ENCODE measurements around the gene STH.

Gene STH

GRCh38 chr17:46028374-46028773 is 29.3 kb downstream of the STH start:
- Histone ChIP-seq H3K4me1 (ENCODE audit: control insufficient read depth, insufficient read depth, low read length) (no peaks in the 10 kb centered on the region), H3K27ac (ENCODE audit: low read depth, low read length) (no peak overlapping the region), H3K36me3 (ENCODE audit: control insufficient read depth, insufficient read depth, low read length) (peaks cover 40% of the 10 kb centered on the region), H3K27me3 (ENCODE audit: control insufficient read depth, insufficient read depth, low read length) (no peaks in the 10 kb centered on the region), H3K4me3 (ENCODE audit: low read length) (no peak overlapping the region), H3K9ac (ENCODE audit: low read length) (no peak overlapping the region)

- Histone ChIP-seq H3K4me1 (ENCODE audit: control insufficient read depth, insufficient read depth, low read length) (no peaks in the 10 kb centered on the region), H3K4me3 (ENCODE audit: low read length) (no peak overlapping the region), H3K36me3 (ENCODE audit: control insufficient read depth, insufficient read depth, low read length) (peaks cover 47% of the 10 kb centered on the region), H3K9ac (ENCODE audit: low read length) (no peak overlapping the region), H3K27ac (ENCODE audit: low read depth, low read length) (no peak overlapping the region), H3K27me3 (ENCODE audit: control insufficient read depth, insufficient read depth, low read length) (no peaks in the 10 kb centered on the region)
Observed at GRCh38 chr17:46028981-46029565, 30.0 kb downstream of the STH start.

GRCh38 chr17:46029627-46030026 is 30.6 kb downstream of the STH start:
- no peak overlapping the region for H3K27ac ChIP-seq (ENCODE audit: low read depth, low read length)
- peaks cover 47% of the 10 kb centered on the region for H3K36me3 ChIP-seq (ENCODE audit: control insufficient read depth, insufficient read depth, low read length)
- no peak overlapping the region for H3K4me3 ChIP-seq (ENCODE audit: low read length)
- H3K4me1 ChIP-seq (ENCODE audit: control insufficient read depth, insufficient read depth, low read length): no peaks in the 10 kb centered on the region
- H3K27me3 ChIP-seq (ENCODE audit: control insufficient read depth, insufficient read depth, low read length): no peaks in the 10 kb centered on the region
- H3K9ac ChIP-seq (ENCODE audit: low read length): no peak overlapping the region

DNA sequence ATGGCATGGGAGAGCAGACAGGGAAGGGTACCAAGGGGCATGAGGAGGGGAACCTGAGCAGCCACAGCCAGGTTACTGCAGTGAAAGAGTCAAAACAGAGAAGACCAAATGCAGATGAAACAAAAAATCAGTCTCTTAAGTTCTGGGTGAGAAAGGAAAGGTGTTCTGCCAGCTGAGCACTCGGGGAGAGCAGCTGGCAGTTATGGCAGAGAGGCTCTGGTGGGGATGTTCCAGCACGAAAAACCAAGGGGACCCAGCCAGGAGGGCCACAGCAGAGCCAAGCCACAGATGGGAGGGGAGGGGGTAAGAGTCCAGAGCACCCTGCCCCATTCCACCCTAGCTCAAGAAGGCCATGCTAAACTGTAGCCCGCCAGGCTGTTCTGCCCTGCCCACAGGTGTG is 31.7 kb downstream of the STH start:
- H3K27me3 ChIP-seq (ENCODE audit: control insufficient read depth, insufficient read depth, low read length): no peaks in the 10 kb centered on the region
- no peak overlapping the region for H3K9ac ChIP-seq (ENCODE audit: low read length)
- no peak overlapping the region for H3K27ac ChIP-seq (ENCODE audit: low read depth, low read length)
- peaks cover 47% of the 10 kb centered on the region for H3K36me3 ChIP-seq (ENCODE audit: control insufficient read depth, insufficient read depth, low read length)
- peaks cover 7% of the 10 kb centered on the region for H3K4me1 ChIP-seq (ENCODE audit: control insufficient read depth, insufficient read depth, low read length)
- no peak overlapping the region for H3K4me3 ChIP-seq (ENCODE audit: low read length)

GRCh38 chr17:46031440-46031839 is 32.4 kb downstream of the STH start:
- Histone ChIP-seq H3K4me1 (ENCODE audit: control insufficient read depth, insufficient read depth, low read length) (peaks cover 7% of the 10 kb centered on the region), H3K27ac (ENCODE audit: low read depth, low read length) (no peak overlapping the region), H3K9ac (ENCODE audit: low read length) (no peak overlapping the region), H3K36me3 (ENCODE audit: control insufficient read depth, insufficient read depth, low read length) (peaks cover 46% of the 10 kb centered on the region), H3K27me3 (ENCODE audit: control insufficient read depth, insufficient read depth, low read length) (no peaks in the 10 kb centered on the region), H3K4me3 (ENCODE audit: low read length) (no peak overlapping the region)

DNA sequence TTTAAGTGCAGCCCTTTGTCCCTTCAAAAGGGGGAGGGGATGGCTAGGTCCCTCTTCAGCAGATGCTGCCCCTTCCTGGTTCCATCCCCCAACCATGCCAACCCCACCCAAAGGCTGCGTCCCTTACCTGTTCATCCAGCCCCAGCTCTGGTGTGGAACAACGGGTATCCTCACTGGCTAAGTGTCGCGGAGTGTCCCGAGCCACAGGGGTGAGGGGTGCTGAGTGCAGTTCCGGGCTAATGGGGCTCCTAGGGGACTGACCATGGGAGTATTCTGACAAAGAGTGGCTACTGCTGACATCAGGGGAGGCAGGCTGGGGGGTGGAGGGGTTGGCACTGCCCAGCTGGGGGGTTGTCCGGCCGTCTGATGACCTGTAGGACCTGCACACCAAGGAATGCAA is 32.9 kb downstream of the STH start:
- H3K27me3 ChIP-seq (ENCODE audit: control insufficient read depth, insufficient read depth, low read length): no peaks in the 10 kb centered on the region
- no peak overlapping the region for H3K27ac ChIP-seq (ENCODE audit: low read depth, low read length)
- peaks cover 42% of the 10 kb centered on the region for H3K36me3 ChIP-seq (ENCODE audit: control insufficient read depth, insufficient read depth, low read length)
- no peak overlapping the region for H3K4me3 ChIP-seq (ENCODE audit: low read length)
- no peak overlapping the region for H3K9ac ChIP-seq (ENCODE audit: low read length)
- peaks cover 7% of the 10 kb centered on the region for H3K4me1 ChIP-seq (ENCODE audit: control insufficient read depth, insufficient read depth, low read length)

DNA sequence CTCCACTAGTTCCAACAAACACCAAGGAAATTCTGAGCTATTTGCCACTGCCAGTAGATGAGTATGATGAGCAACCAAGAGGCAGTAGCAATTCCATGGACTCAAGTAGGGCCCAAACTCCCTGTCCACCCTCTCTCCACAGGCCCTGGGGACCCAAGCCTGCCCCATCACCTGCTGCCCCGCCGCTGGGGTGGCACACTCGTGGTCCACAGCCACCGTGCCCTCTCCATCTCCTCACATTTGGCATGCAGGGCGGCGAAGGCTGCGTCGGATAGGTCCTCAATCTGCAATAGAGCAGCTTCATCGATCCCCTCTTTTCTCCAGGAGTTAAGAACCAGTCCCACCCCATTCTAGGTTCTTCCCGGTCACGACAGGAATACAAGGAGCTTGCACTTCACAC is 33.9 kb downstream of the STH start:
- no peaks in the 10 kb centered on the region for H3K27me3 ChIP-seq (ENCODE audit: control insufficient read depth, insufficient read depth, low read length)

DNA sequence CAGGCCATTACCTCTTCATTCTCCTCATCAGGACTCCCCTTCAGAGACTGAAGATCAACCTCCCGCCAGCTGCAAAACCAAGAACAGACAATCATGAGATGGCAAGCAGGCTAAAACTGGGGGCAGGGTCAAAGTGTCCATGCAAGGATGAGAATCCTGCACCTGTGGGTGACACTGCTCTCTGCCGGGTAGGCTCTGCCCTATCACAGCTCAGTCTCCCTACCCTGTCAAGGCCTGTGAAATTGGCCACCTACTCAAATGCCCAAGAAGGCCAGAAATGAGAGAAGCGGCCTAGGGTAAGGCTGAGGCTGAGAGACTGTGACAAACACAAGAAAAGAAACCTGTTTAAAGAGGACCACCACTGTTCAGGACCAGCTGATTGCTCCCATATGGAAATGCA is 34.3 kb downstream of the STH start:
- no peak overlapping the region for H3K27ac ChIP-seq (ENCODE audit: low read depth, low read length)
- H3K27me3 ChIP-seq (ENCODE audit: control insufficient read depth, insufficient read depth, low read length): no peaks in the 10 kb centered on the region
- peaks cover 48% of the 10 kb centered on the region for H3K36me3 ChIP-seq (ENCODE audit: control insufficient read depth, insufficient read depth, low read length)
- no peak overlapping the region for H3K9ac ChIP-seq (ENCODE audit: low read length)
- peaks cover 7% of the 10 kb centered on the region for H3K4me1 ChIP-seq (ENCODE audit: control insufficient read depth, insufficient read depth, low read length)
- H3K4me3 ChIP-seq (ENCODE audit: low read length): no peak overlapping the region

More for the DNA sequence above, 33.9 kb downstream of the STH start:
- Histone ChIP-seq H3K27ac (ENCODE audit: low read depth, low read length) (no peak overlapping the region), H3K4me3 (ENCODE audit: low read length) (no peak overlapping the region), H3K36me3 (ENCODE audit: control insufficient read depth, insufficient read depth, low read length) (peaks cover 44% of the 10 kb centered on the region), H3K9ac (ENCODE audit: low read length) (no peak overlapping the region), H3K4me1 (ENCODE audit: control insufficient read depth, insufficient read depth, low read length) (peaks cover 7% of the 10 kb centered on the region)

DNA sequence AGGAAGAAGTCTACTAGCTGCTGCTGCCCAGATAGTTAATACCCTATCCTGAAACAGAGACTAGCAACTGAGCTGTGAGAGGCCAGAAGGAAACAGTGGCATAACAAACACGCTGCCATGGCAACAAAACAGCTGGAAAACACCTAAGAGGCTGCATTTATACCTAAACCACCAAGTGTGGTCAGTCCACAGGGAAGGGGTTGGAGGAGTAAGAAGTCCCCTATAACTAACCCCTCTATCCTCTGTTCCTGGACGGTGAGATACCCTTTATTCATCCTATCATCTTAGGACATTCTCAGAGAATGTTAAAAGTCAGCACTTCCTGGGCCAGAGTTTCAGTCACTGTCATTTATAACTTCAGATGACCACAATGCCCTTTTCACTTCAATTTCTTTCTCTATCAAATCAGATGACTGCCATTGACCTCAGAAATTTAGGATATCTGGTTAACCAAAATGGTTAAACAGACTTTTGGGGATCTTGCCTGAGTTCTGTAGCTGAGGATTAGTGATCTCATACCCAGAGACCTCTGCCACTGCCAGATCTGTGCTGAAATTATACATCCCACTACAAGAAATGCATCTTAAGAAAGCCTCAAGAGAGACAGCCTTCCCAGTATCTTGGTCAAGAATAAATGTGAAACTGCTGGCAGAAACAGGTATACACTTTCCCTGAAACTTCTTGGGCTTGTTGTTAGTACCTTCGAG is 36.2 kb downstream of the STH start:
- peaks cover 58% of the 10 kb centered on the region for H3K36me3 ChIP-seq (ENCODE audit: control insufficient read depth, insufficient read depth, low read length)
- H3K4me1 ChIP-seq (ENCODE audit: control insufficient read depth, insufficient read depth, low read length): peaks cover 10% of the 10 kb centered on the region
- H3K9ac ChIP-seq (ENCODE audit: low read length): no peak overlapping the region
- no peaks in the 10 kb centered on the region for H3K27me3 ChIP-seq (ENCODE audit: control insufficient read depth, insufficient read depth, low read length)
- no peak overlapping the region for H3K4me3 ChIP-seq (ENCODE audit: low read length)
- H3K27ac ChIP-seq (ENCODE audit: low read depth, low read length): no peak overlapping the region

- no peaks in the 10 kb centered on the region for H3K27me3 ChIP-seq (ENCODE audit: control insufficient read depth, insufficient read depth, low read length)
- H3K4me3 ChIP-seq (ENCODE audit: low read length): no peak overlapping the region
- H3K9ac ChIP-seq (ENCODE audit: low read length): no peak overlapping the region
- no peak overlapping the region for H3K27ac ChIP-seq (ENCODE audit: low read depth, low read length)
- H3K36me3 ChIP-seq (ENCODE audit: control insufficient read depth, insufficient read depth, low read length): peaks cover 47% of the 10 kb centered on the region
- peaks cover 10% of the 10 kb centered on the region for H3K4me1 ChIP-seq (ENCODE audit: control insufficient read depth, insufficient read depth, low read length)
Observed at GRCh38 chr17:46036491-46036890, 37.4 kb downstream of the STH start.

- Histone ChIP-seq H3K27me3 (ENCODE audit: control insufficient read depth, insufficient read depth, low read length) (no peaks in the 10 kb centered on the region), H3K4me1 (ENCODE audit: control insufficient read depth, insufficient read depth, low read length) (peaks cover 10% of the 10 kb centered on the region), H3K9ac (ENCODE audit: low read length) (no peak overlapping the region), H3K4me3 (ENCODE audit: low read length) (no peak overlapping the region), H3K27ac (ENCODE audit: low read depth, low read length) (no peak overlapping the region), H3K36me3 (ENCODE audit: control insufficient read depth, insufficient read depth, low read length) (peaks cover 37% of the 10 kb centered on the region)
Observed at GRCh38 chr17:46037722-46038255, 38.7 kb downstream of the STH start.

- Histone ChIP-seq H3K4me1 (ENCODE audit: control insufficient read depth, insufficient read depth, low read length) (peaks cover 10% of the 10 kb centered on the region), H3K27me3 (ENCODE audit: control insufficient read depth, insufficient read depth, low read length) (no peaks in the 10 kb centered on the region), H3K4me3 (ENCODE audit: low read length) (no peak overlapping the region), H3K9ac (ENCODE audit: low read length) (no peak overlapping the region), H3K36me3 (ENCODE audit: control insufficient read depth, insufficient read depth, low read length) (peaks cover 31% of the 10 kb centered on the region), H3K27ac (ENCODE audit: low read depth, low read length) (no peak overlapping the region)
Observed at GRCh38 chr17:46038414-46038813, 39.4 kb downstream of the STH start.

- Histone ChIP-seq H3K27me3 (ENCODE audit: control insufficient read depth, insufficient read depth, low read length) (no peaks in the 10 kb centered on the region), H3K36me3 (ENCODE audit: control insufficient read depth, insufficient read depth, low read length) (peaks cover 25% of the 10 kb centered on the region), H3K4me1 (ENCODE audit: control insufficient read depth, insufficient read depth, low read length) (peaks cover 11% of the 10 kb centered on the region), H3K27ac (ENCODE audit: low read depth, low read length) (no peak overlapping the region), H3K4me3 (ENCODE audit: low read length) (no peak overlapping the region), H3K9ac (ENCODE audit: low read length) (no peak overlapping the region)
Observed at GRCh38 chr17:46038937-46039336, 39.9 kb downstream of the STH start.

Data from rectal smooth muscle tissue (tissue), 1 donor.